Large intestine (tissue), 3 donors: Measurements from ENCODE around the gene ITGA2. TPM values are rescaled to one million over a fixed set of nuclear protein-coding genes. Genes with fewer than 3 reads are reported as not detected.

ENCODE experiments used
- DNase-seq, 2 donors: peaks; one replicate each; pipeline versions ENCODE4 v3.0.0 to v3.0.0-alpha.2; 2013
- H3K27ac ChIP-seq: one replicate; pipeline ENCODE4 v1.5.1; 2013; ENCODE audit warnings: low read length
- H3K27me3 ChIP-seq: 2 replicates; pipeline ENCODE4 v1.6.1; 2013; ENCODE audit warnings: low read length; ENCODE audit not compliant: control insufficient read depth, insufficient read depth
- H3K36me3 ChIP-seq: 2 replicates; pipeline ENCODE4 v1.6.1; 2013; ENCODE audit warnings: low read length; ENCODE audit not compliant: control insufficient read depth, insufficient read depth
- H3K4me1 ChIP-seq: one replicate; pipeline ENCODE4 v1.6.1; 2013; ENCODE audit warnings: low read length; ENCODE audit not compliant: control insufficient read depth, insufficient read depth
- H3K4me3 ChIP-seq: one replicate; pipeline ENCODE4 v1.5.1; 2013; ENCODE audit warnings: low read length
- H3K9me3 ChIP-seq: one replicate; pipeline ENCODE4 v1.6.1; 2013; ENCODE audit warnings: mild to moderate bottlenecking, low read depth, low read length, moderate library complexity; ENCODE audit not compliant: control insufficient read depth
- WGBS: methylation state at CpG from one replicate; pipeline ENCODE4 v1.1.5; 2013; ENCODE audit warnings: low lambda C conversion rate; ENCODE audit not compliant: insufficient coverage; 5-methylcytosine and 5-hydroxymethylcytosine counted together
- polyA plus RNA-seq: library from polyadenylated mRNA; unstranded; fragments of 120-200 nt; gene quantifications from one replicate; pipeline ENCODE4 v1.2.1, GENCODE V29; 2013

The ITGA2 gene
- polyA plus RNA-seq, 1 donor = 13.7 TPM

- no CpG with 5 or more reads among the region's 2 CpGs for WGBS
These were observed 24.7 kb downstream of the ITGA2 start for GRCh38 chr5:53013857-53014256.

GRCh38 chr5:53017383-53017782 lies 28.2 kb downstream of the ITGA2 start:
- H3K4me1 ChIP-seq = no peaks in the 10 kb centered on the region
- no peak overlapping the region for H3K27ac ChIP-seq
- H3K36me3 ChIP-seq = no peaks in the 10 kb centered on the region
- no peak overlapping the region for H3K4me3 ChIP-seq
- H3K27me3 ChIP-seq = no peaks in the 10 kb centered on the region
- DNase-seq = no peak
- no peaks in the 10 kb centered on the region for H3K9me3 ChIP-seq
- WGBS = no CpG with 5 or more reads among the region's 5 CpGs

More at GRCh38 chr5:53013857-53014256, 24.7 kb downstream of the ITGA2 start:
- Histone ChIP-seq H3K4me3 (no peak overlapping the region), H3K36me3 (no peaks in the 10 kb centered on the region), H3K9me3 (no peaks in the 10 kb centered on the region), H3K27me3 (no peaks in the 10 kb centered on the region), H3K27ac (no peak overlapping the region), H3K4me1 (no peaks in the 10 kb centered on the region)
- DNase-seq = no peak

GRCh38 chr5:53017794-53018391 lies 28.7 kb downstream of the ITGA2 start:
- H3K36me3 ChIP-seq = no peaks in the 10 kb centered on the region
- H3K27ac ChIP-seq = no peak overlapping the region
- no peaks in the 10 kb centered on the region for H3K27me3 ChIP-seq
- no peak overlapping the region for H3K4me3 ChIP-seq
- WGBS = no CpG with 5 or more reads among the region's 10 CpGs
- no peaks in the 10 kb centered on the region for H3K9me3 ChIP-seq
- DNase-seq = no peak
- H3K4me1 ChIP-seq = no peaks in the 10 kb centered on the region

- DNase-seq = no peak
These were observed 30.2 kb downstream of the ITGA2 start for GRCh38 chr5:53019320-53019719.

GRCh38 chr5:53022930-53023511 lies 33.9 kb downstream of the ITGA2 start:
- no peaks in the 10 kb centered on the region for H3K36me3 ChIP-seq
- peak in 1 of 2 donors; percentile 42 for DNase-seq
- H3K4me1 ChIP-seq = no peaks in the 10 kb centered on the region
- no peaks in the 10 kb centered on the region for H3K27me3 ChIP-seq
- no peak overlapping the region for H3K27ac ChIP-seq
- 40% methylated on average over 1 of the region's 6 CpGs for WGBS
- no peak overlapping the region for H3K4me3 ChIP-seq
- no peaks in the 10 kb centered on the region for H3K9me3 ChIP-seq

More at GRCh38 chr5:53019320-53019719, 30.2 kb downstream of the ITGA2 start:
- no peaks in the 10 kb centered on the region for H3K9me3 ChIP-seq
- no peak overlapping the region for H3K27ac ChIP-seq
- H3K4me1 ChIP-seq = no peaks in the 10 kb centered on the region
- WGBS = no CpG with 5 or more reads among the region's 4 CpGs
- no peak overlapping the region for H3K4me3 ChIP-seq
- no peaks in the 10 kb centered on the region for H3K27me3 ChIP-seq
- no peaks in the 10 kb centered on the region for H3K36me3 ChIP-seq

- 100% methylated on average over 1 of the region's 2 CpGs for WGBS
- no peaks in the 10 kb centered on the region for H3K36me3 ChIP-seq
- H3K4me1 ChIP-seq = no peaks in the 10 kb centered on the region
- H3K27me3 ChIP-seq = no peaks in the 10 kb centered on the region
- H3K9me3 ChIP-seq = no peaks in the 10 kb centered on the region
- DNase-seq = peak in 1 of 2 donors; percentile 19
- no peak overlapping the region for H3K27ac ChIP-seq
- H3K4me3 ChIP-seq = no peak overlapping the region
These were observed 34.8 kb downstream of the ITGA2 start for GRCh38 chr5:53023969-53024368.

- Histone ChIP-seq H3K9me3 (no peaks in the 10 kb centered on the region), H3K4me1 (no peaks in the 10 kb centered on the region), H3K27me3 (no peaks in the 10 kb centered on the region), H3K4me3 (no peak overlapping the region), H3K27ac (no peak overlapping the region), H3K36me3 (no peaks in the 10 kb centered on the region)
- DNase-seq = no peak
- WGBS = 100% methylated on average over 2 of the region's 4 CpGs
These were observed 35.4 kb downstream of the ITGA2 start for GRCh38 chr5:53024535-53024934.

GRCh38 chr5:53025487-53025886 lies 36.3 kb downstream of the ITGA2 start:
- 100% methylated on average over 1 of the region's 5 CpGs for WGBS
- Histone ChIP-seq H3K4me3 (no peak overlapping the region), H3K36me3 (no peaks in the 10 kb centered on the region), H3K27me3 (no peaks in the 10 kb centered on the region), H3K9me3 (no peaks in the 10 kb centered on the region), H3K27ac (no peak overlapping the region), H3K4me1 (no peaks in the 10 kb centered on the region)
- DNase-seq = no peak

- Histone ChIP-seq H3K27me3 (no peaks in the 10 kb centered on the region), H3K36me3 (no peaks in the 10 kb centered on the region), H3K9me3 (no peaks in the 10 kb centered on the region), H3K27ac (no peak overlapping the region), H3K4me3 (no peak overlapping the region), H3K4me1 (peaks cover 3% of the 10 kb centered on the region)
- no peak for DNase-seq
- WGBS = no CpG with 5 or more reads among the region's 4 CpGs
These were observed 38.8 kb downstream of the ITGA2 start for GRCh38 chr5:53027913-53028312.

GRCh38 chr5:53029608-53030007 lies 40.5 kb downstream of the ITGA2 start:
- Histone ChIP-seq H3K27ac (no peak overlapping the region), H3K36me3 (no peaks in the 10 kb centered on the region), H3K27me3 (no peaks in the 10 kb centered on the region), H3K4me1 (peaks cover 3% of the 10 kb centered on the region), H3K4me3 (no peak overlapping the region), H3K9me3 (no peaks in the 10 kb centered on the region)
- WGBS = no CpG with 5 or more reads among the region's 1 CpG
- no peak for DNase-seq

- Histone ChIP-seq H3K4me3 (no peak overlapping the region), H3K4me1 (peaks cover 3% of the 10 kb centered on the region), H3K9me3 (no peaks in the 10 kb centered on the region), H3K27ac (no peak overlapping the region), H3K36me3 (no peaks in the 10 kb centered on the region), H3K27me3 (no peaks in the 10 kb centered on the region)
- no peak for DNase-seq
- WGBS = no CpG with 5 or more reads among the region's 2 CpGs
These were observed 41.7 kb downstream of the ITGA2 start for GRCh38 chr5:53030893-53031292.
